H1 (cell line): ENCODE results near the gene SH3GL2. TPM values are rescaled to one million over a fixed set of nuclear protein-coding genes. Genes with fewer than 3 reads are reported as not detected.
A peak's percentile ranks its signal among the peaks of the same experiment; 100 is the strongest.

Experiments
- polyA plus RNA-seq, 7 experiments: library from polyadenylated mRNA; depleted of rRNA in 3 of 7; stranded (reverse) in 5 of 7; unstranded in 2 of 7; fragments of >200 nt in 5 of 7; fragments of 200-250 nt in 2 of 7; gene quantifications; 1 replicate in 5 of 7; 2 replicates in 1 of 7; 4 replicates in 1 of 7; pipeline versions ENCODE4 v1.2.1 to v1.2.3, GENCODE V29; 2011 to 2013; ENCODE audit warnings: missing spikeins in 2 of 7, mixed read lengths in 2 of 7
- total RNA-seq: library from RNA; stranded (reverse); fragmentation: NEBNext Ultra II Directional; extraction: Animal tissue kit (Norgen Biotek cat#: 25700); gene quantifications from 2 replicates; pipeline ENCODE4 v1.2.1, GENCODE V29; 2021
- TF ChIP-seq, protein P1 (sequence below): fragments of 300-600 bp; sonication (generic); IDR thresholded peaks from 2 replicates; pipeline ENCODE4 v1.7.1; 2012; ENCODE audit warnings: low read length, moderate library complexity, mild to moderate bottlenecking, inconsistent platforms; ENCODE audit not compliant: insufficient replicate concordance
- TF ChIP-seq, protein P2 (sequence below): IDR thresholded peaks from 2 replicates; pipeline ENCODE4 v1.6.1; 2012; ENCODE audit warnings: inconsistent platforms

The SH3GL2 gene
- total and polyA plus RNA-seq, 2 of the 8 experiments (the other 6 are each of a cell fraction or from before 2014, with no cell fraction given) = 4.7 to 5.3 TPM

DNA sequence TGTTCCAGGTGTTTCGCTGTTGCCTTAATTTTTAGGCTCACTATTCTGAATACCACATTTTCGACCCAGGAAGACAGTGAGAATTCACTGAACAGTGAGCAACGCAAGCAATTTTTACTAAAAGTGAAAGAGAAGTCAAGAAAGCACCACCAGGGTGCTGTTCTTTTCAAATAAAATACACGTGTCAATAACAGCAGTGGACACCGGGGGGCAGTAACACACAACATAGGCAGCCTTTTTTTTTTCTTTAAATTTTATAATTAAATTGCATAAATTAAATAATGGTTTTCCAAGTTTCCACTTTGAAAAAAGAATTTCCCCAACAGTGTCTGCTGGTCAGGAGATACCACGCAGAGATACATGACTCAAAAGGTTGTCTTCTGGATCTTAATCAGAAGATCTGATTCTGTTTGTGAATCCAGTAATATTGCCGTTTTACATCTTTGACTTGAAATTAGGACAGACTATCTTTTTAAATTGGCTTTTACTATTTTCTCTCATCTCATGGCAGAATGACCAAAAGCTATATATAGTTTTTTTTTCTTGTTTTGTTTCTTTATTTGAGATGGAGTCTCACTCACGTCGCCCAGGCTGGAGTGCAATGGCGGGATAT, 47.1 kb upstream of the SH3GL2 start (continued):
- TF ChIP-seq, protein P1, sequence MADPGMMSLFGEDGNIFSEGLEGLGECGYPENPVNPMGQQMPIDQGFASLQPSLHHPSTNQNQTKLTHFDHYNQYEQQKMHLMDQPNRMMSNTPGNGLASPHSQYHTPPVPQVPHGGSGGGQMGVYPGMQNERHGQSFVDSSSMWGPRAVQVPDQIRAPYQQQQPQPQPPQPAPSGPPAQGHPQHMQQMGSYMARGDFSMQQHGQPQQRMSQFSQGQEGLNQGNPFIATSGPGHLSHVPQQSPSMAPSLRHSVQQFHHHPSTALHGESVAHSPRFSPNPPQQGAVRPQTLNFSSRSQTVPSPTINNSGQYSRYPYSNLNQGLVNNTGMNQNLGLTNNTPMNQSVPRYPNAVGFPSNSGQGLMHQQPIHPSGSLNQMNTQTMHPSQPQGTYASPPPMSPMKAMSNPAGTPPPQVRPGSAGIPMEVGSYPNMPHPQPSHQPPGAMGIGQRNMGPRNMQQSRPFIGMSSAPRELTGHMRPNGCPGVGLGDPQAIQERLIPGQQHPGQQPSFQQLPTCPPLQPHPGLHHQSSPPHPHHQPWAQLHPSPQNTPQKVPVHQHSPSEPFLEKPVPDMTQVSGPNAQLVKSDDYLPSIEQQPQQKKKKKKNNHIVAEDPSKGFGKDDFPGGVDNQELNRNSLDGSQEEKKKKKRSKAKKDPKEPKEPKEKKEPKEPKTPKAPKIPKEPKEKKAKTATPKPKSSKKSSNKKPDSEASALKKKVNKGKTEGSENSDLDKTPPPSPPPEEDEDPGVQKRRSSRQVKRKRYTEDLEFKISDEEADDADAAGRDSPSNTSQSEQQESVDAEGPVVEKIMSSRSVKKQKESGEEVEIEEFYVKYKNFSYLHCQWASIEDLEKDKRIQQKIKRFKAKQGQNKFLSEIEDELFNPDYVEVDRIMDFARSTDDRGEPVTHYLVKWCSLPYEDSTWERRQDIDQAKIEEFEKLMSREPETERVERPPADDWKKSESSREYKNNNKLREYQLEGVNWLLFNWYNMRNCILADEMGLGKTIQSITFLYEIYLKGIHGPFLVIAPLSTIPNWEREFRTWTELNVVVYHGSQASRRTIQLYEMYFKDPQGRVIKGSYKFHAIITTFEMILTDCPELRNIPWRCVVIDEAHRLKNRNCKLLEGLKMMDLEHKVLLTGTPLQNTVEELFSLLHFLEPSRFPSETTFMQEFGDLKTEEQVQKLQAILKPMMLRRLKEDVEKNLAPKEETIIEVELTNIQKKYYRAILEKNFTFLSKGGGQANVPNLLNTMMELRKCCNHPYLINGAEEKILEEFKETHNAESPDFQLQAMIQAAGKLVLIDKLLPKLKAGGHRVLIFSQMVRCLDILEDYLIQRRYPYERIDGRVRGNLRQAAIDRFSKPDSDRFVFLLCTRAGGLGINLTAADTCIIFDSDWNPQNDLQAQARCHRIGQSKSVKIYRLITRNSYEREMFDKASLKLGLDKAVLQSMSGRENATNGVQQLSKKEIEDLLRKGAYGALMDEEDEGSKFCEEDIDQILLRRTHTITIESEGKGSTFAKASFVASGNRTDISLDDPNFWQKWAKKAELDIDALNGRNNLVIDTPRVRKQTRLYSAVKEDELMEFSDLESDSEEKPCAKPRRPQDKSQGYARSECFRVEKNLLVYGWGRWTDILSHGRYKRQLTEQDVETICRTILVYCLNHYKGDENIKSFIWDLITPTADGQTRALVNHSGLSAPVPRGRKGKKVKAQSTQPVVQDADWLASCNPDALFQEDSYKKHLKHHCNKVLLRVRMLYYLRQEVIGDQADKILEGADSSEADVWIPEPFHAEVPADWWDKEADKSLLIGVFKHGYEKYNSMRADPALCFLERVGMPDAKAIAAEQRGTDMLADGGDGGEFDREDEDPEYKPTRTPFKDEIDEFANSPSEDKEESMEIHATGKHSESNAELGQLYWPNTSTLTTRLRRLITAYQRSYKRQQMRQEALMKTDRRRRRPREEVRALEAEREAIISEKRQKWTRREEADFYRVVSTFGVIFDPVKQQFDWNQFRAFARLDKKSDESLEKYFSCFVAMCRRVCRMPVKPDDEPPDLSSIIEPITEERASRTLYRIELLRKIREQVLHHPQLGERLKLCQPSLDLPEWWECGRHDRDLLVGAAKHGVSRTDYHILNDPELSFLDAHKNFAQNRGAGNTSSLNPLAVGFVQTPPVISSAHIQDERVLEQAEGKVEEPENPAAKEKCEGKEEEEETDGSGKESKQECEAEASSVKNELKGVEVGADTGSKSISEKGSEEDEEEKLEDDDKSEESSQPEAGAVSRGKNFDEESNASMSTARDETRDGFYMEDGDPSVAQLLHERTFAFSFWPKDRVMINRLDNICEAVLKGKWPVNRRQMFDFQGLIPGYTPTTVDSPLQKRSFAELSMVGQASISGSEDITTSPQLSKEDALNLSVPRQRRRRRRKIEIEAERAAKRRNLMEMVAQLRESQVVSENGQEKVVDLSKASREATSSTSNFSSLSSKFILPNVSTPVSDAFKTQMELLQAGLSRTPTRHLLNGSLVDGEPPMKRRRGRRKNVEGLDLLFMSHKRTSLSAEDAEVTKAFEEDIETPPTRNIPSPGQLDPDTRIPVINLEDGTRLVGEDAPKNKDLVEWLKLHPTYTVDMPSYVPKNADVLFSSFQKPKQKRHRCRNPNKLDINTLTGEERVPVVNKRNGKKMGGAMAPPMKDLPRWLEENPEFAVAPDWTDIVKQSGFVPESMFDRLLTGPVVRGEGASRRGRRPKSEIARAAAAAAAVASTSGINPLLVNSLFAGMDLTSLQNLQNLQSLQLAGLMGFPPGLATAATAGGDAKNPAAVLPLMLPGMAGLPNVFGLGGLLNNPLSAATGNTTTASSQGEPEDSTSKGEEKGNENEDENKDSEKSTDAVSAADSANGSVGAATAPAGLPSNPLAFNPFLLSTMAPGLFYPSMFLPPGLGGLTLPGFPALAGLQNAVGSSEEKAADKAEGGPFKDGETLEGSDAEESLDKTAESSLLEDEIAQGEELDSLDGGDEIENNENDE = no peak
- TF ChIP-seq, protein P2, sequence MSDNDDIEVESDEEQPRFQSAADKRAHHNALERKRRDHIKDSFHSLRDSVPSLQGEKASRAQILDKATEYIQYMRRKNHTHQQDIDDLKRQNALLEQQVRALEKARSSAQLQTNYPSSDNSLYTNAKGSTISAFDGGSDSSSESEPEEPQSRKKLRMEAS = peak; percentile 17; the same call in 1 of the 2 replicates
